Activated gamma-delta T cell treated with anti-CD3 and anti-CD28 coated beads, Interleukin-2, amount 50 U/mL, for 16 hours (primary cell): ENCODE results near the gene AVPR1A.

Source experiments
- DNase-seq: peaks from one replicate; pipeline ENCODE4 v3.0.0-alpha.2; 2020; ENCODE audit warnings: low read depth

The AVPR1A gene

GRCh38 chr12:63095369-63095980 lies 55.5 kb downstream of the AVPR1A start:
- DNase-seq: no peak

- DNase-seq: no peak
Observed at GRCh38 chr12:63093711-63094110, 57.3 kb downstream of the AVPR1A start.

- DNase-seq: no peak
Observed at GRCh38 chr12:63093084-63093483, 57.9 kb downstream of the AVPR1A start.
